Nephron progenitor cell (in vitro differentiated cells): ENCODE data around the gene TBC1D2.

ENCODE experiments used
- DNase-seq: peaks from one replicate; pipeline ENCODE4 v3.0.0; 2021
- H3K27ac Mint-ChIP-seq: 2 replicates; pipeline ENCODE4 v1.8.0; 2021; ENCODE audit warnings: mild to moderate bottlenecking, moderate library complexity, mixed read lengths
- H3K27me3 Mint-ChIP-seq: 2 replicates; pipeline ENCODE4 v1.8.0; 2021; ENCODE audit warnings: mild to moderate bottlenecking, low read depth, mixed read lengths; ENCODE audit not compliant: poor library complexity
- H3K36me3 Mint-ChIP-seq: 2 replicates; pipeline ENCODE4 v1.8.0; 2021; ENCODE audit warnings: low read depth, mixed read lengths
- H3K4me1 Mint-ChIP-seq: 2 replicates; pipeline ENCODE4 v1.8.0; 2021; ENCODE audit warnings: mixed read lengths
- H3K4me3 Mint-ChIP-seq: 2 replicates; pipeline ENCODE4 v1.8.0; 2021; ENCODE audit warnings: mild to moderate bottlenecking, moderate library complexity, mixed read lengths
- H3K9me3 Mint-ChIP-seq: 2 replicates; pipeline ENCODE4 v1.8.0; 2021; ENCODE audit warnings: mild to moderate bottlenecking, moderate library complexity, mixed read lengths
- CTCF ChIP-seq: fragments of 200-600 bp; sonication (generic); IDR thresholded peaks from 2 replicates; pipeline ENCODE4 v1.5.0; 2021; ENCODE audit warnings: antibody characterized with exemption

Gene TBC1D2

GRCh38 chr9:98192503-98193335 lies 62.7 kb downstream of the TBC1D2 start, which contains the start of gene CORO2A:
Gene CORO2A (minus strand): TSS chr9:98192637. CDS start chr9:98157660, 34,977 bp downstream.
- peaks cover 10% of the 10 kb centered on the region for H3K4me1 Mint-ChIP-seq
- peaks cover 20% of the 10 kb centered on the region for H3K27me3 Mint-ChIP-seq
- no peaks in the 10 kb centered on the region for H3K36me3 Mint-ChIP-seq
- H3K27ac Mint-ChIP-seq, result peak within 1 kb of the TSS; percentile 28
- peak; percentile 27 for TF ChIP-seq CTCF
- H3K4me3 Mint-ChIP-seq, result peak within 1 kb of the TSS; percentile 84
- no peaks in the 10 kb centered on the region for H3K9me3 Mint-ChIP-seq
- peak; percentile 87 for DNase-seq

- DNase-seq, result peak; percentile 46
- Mint-ChIP-seq H3K36me3 (no peaks in the 10 kb centered on the region), H3K4me3 (peak overlapping the region; percentile 73), H3K27ac (no peak overlapping the region), H3K4me1 (peaks cover 10% of the 10 kb centered on the region), H3K27me3 (peaks cover 20% of the 10 kb centered on the region), H3K9me3 (no peaks in the 10 kb centered on the region)
- TF ChIP-seq CTCF, result no peak
Observed at GRCh38 chr9:98191671-98192502, 63.6 kb downstream of the TBC1D2 start.

- peaks cover 10% of the 10 kb centered on the region for H3K4me1 Mint-ChIP-seq
- no peak overlapping the region for H3K27ac Mint-ChIP-seq
- peaks cover 20% of the 10 kb centered on the region for H3K27me3 Mint-ChIP-seq
- no peaks in the 10 kb centered on the region for H3K36me3 Mint-ChIP-seq
- peak overlapping the region; percentile 73 for H3K4me3 Mint-ChIP-seq
- no peak for DNase-seq
- H3K9me3 Mint-ChIP-seq, result no peaks in the 10 kb centered on the region
- TF ChIP-seq CTCF, result no peak
Observed at GRCh38 chr9:98191181-98191608, 64.3 kb downstream of the TBC1D2 start.

DNA sequence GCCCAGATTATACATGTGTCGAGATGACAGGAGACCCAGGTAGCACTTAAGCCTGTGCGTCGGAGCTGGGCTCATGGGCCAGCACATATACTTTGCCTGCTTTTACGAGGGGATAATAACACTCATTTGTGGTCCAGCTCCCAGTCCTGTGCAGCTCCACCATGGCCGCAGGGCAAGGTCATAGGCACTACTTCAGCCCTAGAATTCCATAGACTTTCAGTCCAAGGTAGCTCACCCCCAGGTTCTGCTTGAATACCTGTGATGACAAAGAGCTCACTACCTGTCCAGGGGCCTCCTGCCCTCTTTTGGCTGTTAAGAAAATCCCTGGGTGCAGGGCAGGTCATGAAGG lies 64.7 kb downstream of the TBC1D2 start:
- peaks cover 20% of the 10 kb centered on the region for H3K27me3 Mint-ChIP-seq
- no peak for TF ChIP-seq CTCF
- H3K4me1 Mint-ChIP-seq, result peaks cover 10% of the 10 kb centered on the region
- H3K27ac Mint-ChIP-seq, result no peak overlapping the region
- H3K9me3 Mint-ChIP-seq, result no peaks in the 10 kb centered on the region
- DNase-seq, result no peak
- peak overlapping the region; percentile 73 for H3K4me3 Mint-ChIP-seq
- H3K36me3 Mint-ChIP-seq, result no peaks in the 10 kb centered on the region

- Mint-ChIP-seq H3K36me3 (no peaks in the 10 kb centered on the region), H3K27ac (no peak overlapping the region), H3K4me1 (peaks cover 10% of the 10 kb centered on the region), H3K4me3 (no peak overlapping the region), H3K27me3 (peaks cover 17% of the 10 kb centered on the region), H3K9me3 (no peaks in the 10 kb centered on the region)
- TF ChIP-seq CTCF, result no peak
- no peak for DNase-seq
Observed at GRCh38 chr9:98189412-98189811, 66.0 kb downstream of the TBC1D2 start.
